Liver (tissue), 3 donors: ENCODE data around the gene WSCD2.

Experiments
- ATF3 ChIP-seq: IDR thresholded peaks from 2 replicates; pipeline ENCODE4 v1.6.1; 2016; ENCODE audit warnings: antibody characterized with exemption
- CTCF ChIP-seq: fragments of 150-350 bp; IDR thresholded peaks from 2 replicates; pipeline ENCODE4 v1.5.1; 2017; ENCODE audit warnings: improper control_type of control experiment, low read depth, low read length; ENCODE audit not compliant: missing input control
- EGR1 ChIP-seq, 2 donors: IDR thresholded peaks; 2 replicates each; pipeline ENCODE4 v1.6.1; 2016 to 2018; ENCODE audit warnings: antibody characterized with exemption in 2 of 2, low read depth in 2 of 2
- FOXA2 ChIP-seq: IDR thresholded peaks from 2 replicates; pipeline ENCODE4 v1.6.1; 2016; ENCODE audit warnings: antibody characterized with exemption
- GABPA ChIP-seq, 2 donors: IDR thresholded peaks in 1 of 2; conservative IDR thresholded peaks in 1 of 2; 2 replicates each; pipeline ENCODE4 v1.6.1; 2016; ENCODE audit warnings: antibody characterized with exemption in 2 of 2, mild to moderate bottlenecking in 1 of 2, moderate library complexity in 1 of 2
- REST ChIP-seq: IDR thresholded peaks from 2 replicates; pipeline ENCODE4 v1.6.1; 2016; ENCODE audit warnings: antibody characterized with exemption, mild to moderate bottlenecking
- RXRA ChIP-seq, 2 donors: IDR thresholded peaks; 2 replicates each; pipeline ENCODE4 v1.6.1; 2017 to 2018; ENCODE audit warnings: antibody characterized with exemption in 2 of 2, mild to moderate bottlenecking in 1 of 2
- SP1 ChIP-seq: IDR thresholded peaks from 2 replicates; pipeline ENCODE4 v1.6.1; 2018; ENCODE audit warnings: antibody characterized with exemption, mild to moderate bottlenecking
- TAF1 ChIP-seq: conservative IDR thresholded peaks from 2 replicates; pipeline ENCODE4 v1.6.1; 2016; ENCODE audit warnings: antibody characterized with exemption, mild to moderate bottlenecking
- YY1 ChIP-seq: IDR thresholded peaks from 2 replicates; pipeline ENCODE4 v1.6.1; 2016; ENCODE audit warnings: antibody characterized with exemption, mild to moderate bottlenecking
- ZBTB33 ChIP-seq: IDR thresholded peaks from 2 replicates; pipeline ENCODE4 v1.6.1; 2016; ENCODE audit warnings: antibody characterized with exemption
- donor health status: healthy.
- donor health status: healthy.

GRCh38 chr12:108273217-108273616 lies 144.1 kb downstream of the WSCD2 start:
- TF ChIP-seq CTCF (no peak), REST (no peak), EGR1 (IDR thresholded peaks at IDR 0.05; ENCODE audit: low read depth in 2 of 2) (no peak), ATF3 (no peak), TAF1 (no peak), RXRA (IDR thresholded peaks at IDR 0.05) (no peak), FOXA2 (no peak), GABPA (IDR thresholded peaks at IDR 0.05 in 1 of 2, conservative IDR thresholded peaks at IDR 0.05 in 1 of 2) (no peak), SP1 (no peak), YY1 (no peak), ZBTB33 (no peak)
